ENCODE results near the gene NMT1. TPM values are rescaled to one million over a fixed set of nuclear protein-coding genes. Genes with fewer than 3 reads are reported as not detected.

Gene NMT1
- total RNA-seq, 6 experiments from 2014 or later, result 135 to 152 (median 142) TPM

- Mint-ChIP-seq H3K9me3 (no peaks in the 10 kb centered on the region; the same call in 1 of the 2 replicates), H3K27me3 (ENCODE audit: insufficient read depth) (peaks cover 2% of the 10 kb centered on the region), H3K4me1 (ENCODE audit: low read depth) (peaks cover 36% of the 10 kb centered on the region), H3K4me3 (no peak overlapping the region), H3K27ac (peak overlapping the region; percentile 67), H3K36me3 (ENCODE audit: low read depth) (peaks cover 46% of the 10 kb centered on the region)
- no peak for DNase-seq
- no peak for TF ChIP-seq CTCF (IDR thresholded peaks at IDR 0.05)
Observed at GRCh38 chr17:45087504-45087975, 26.4 kb downstream of the NMT1 start.

- TF ChIP-seq CTCF (IDR thresholded peaks at IDR 0.05), result no peak
- Mint-ChIP-seq H3K9me3 (no peaks in the 10 kb centered on the region; the same call in 1 of the 2 replicates), H3K36me3 (ENCODE audit: low read depth) (peaks cover 47% of the 10 kb centered on the region), H3K4me3 (no peak overlapping the region), H3K27ac (no peak overlapping the region), H3K4me1 (ENCODE audit: low read depth) (peaks cover 40% of the 10 kb centered on the region), H3K27me3 (ENCODE audit: insufficient read depth) (peaks cover 2% of the 10 kb centered on the region)
- no peak for DNase-seq
Observed at GRCh38 chr17:45087978-45088377, 26.9 kb downstream of the NMT1 start.

GRCh38 chr17:45088741-45089140 lies 27.6 kb downstream of the NMT1 start:
- H3K27me3 Mint-ChIP-seq (ENCODE audit: insufficient read depth), result peaks cover 2% of the 10 kb centered on the region
- no peak for DNase-seq
- peaks cover 53% of the 10 kb centered on the region for H3K36me3 Mint-ChIP-seq (ENCODE audit: low read depth)
- no peaks in the 10 kb centered on the region; the same call in 1 of the 2 replicates for H3K9me3 Mint-ChIP-seq
- no peak overlapping the region for H3K4me3 Mint-ChIP-seq
- TF ChIP-seq CTCF (IDR thresholded peaks at IDR 0.05), result no peak
- H3K4me1 Mint-ChIP-seq (ENCODE audit: low read depth), result peaks cover 48% of the 10 kb centered on the region
- H3K27ac Mint-ChIP-seq, result no peak overlapping the region

GRCh38 chr17:45090711-45091110 lies 29.6 kb downstream of the NMT1 start:
- H3K9me3 Mint-ChIP-seq, result no peaks in the 10 kb centered on the region; the same call in 1 of the 2 replicates
- no peak for TF ChIP-seq CTCF (IDR thresholded peaks at IDR 0.05)
- H3K4me1 Mint-ChIP-seq (ENCODE audit: low read depth), result peaks cover 52% of the 10 kb centered on the region
- peak overlapping the region; percentile 95 for H3K27ac Mint-ChIP-seq
- H3K27me3 Mint-ChIP-seq (ENCODE audit: insufficient read depth), result peaks cover 2% of the 10 kb centered on the region
- H3K4me3 Mint-ChIP-seq, result no peak overlapping the region; the same call in 1 of the 2 replicates
- peaks cover 50% of the 10 kb centered on the region for H3K36me3 Mint-ChIP-seq (ENCODE audit: low read depth)
- DNase-seq, result no peak

GRCh38 chr17:45091778-45092425 lies 30.8 kb downstream of the NMT1 start:
- H3K27me3 Mint-ChIP-seq (ENCODE audit: insufficient read depth), result peaks cover 2% of the 10 kb centered on the region

More at GRCh38 chr17:45091778-45092425, 30.8 kb downstream of the NMT1 start:
- Mint-ChIP-seq H3K36me3 (ENCODE audit: low read depth) (peaks cover 51% of the 10 kb centered on the region), H3K4me1 (ENCODE audit: low read depth) (peaks cover 58% of the 10 kb centered on the region), H3K27ac (peak overlapping the region; percentile 95), H3K9me3 (no peaks in the 10 kb centered on the region; the same call in 1 of the 2 replicates), H3K4me3 (peak overlapping the region; percentile 56)
- no peak for DNase-seq
- 0 out of 2 replicates have a peak, but pooled peaks have one; percentile 13 for TF ChIP-seq CTCF (IDR thresholded peaks at IDR 0.05)

Measured in HFFc6 (cell line).